Cerebellar cortex (tissue), 1 donor: ENCODE results near the gene ZNF593.

Experiments used
- DNase-seq: peaks from one replicate; pipeline ENCODE4 v3.0.0-alpha.2; 2015; ENCODE audit warnings: low spot score

Gene ZNF593

GRCh38 chr1:26210147-26210870 is 40.6 kb downstream of the ZNF593 start:
- no peak for DNase-seq

GRCh38 chr1:26212726-26213125 is 43.0 kb downstream of the ZNF593 start:
- DNase-seq = no peak

GRCh38 chr1:26213335-26213905 is 43.7 kb downstream of the ZNF593 start:
- DNase-seq = no peak

- DNase-seq = no peak
Measured at GRCh38 chr1:26215246-26215645, 45.5 kb downstream of the ZNF593 start.

- no peak for DNase-seq
Measured at GRCh38 chr1:26218906-26219494, 49.3 kb downstream of the ZNF593 start.
